Measurements from ENCODE around the gene ONECUT3. TPM values are rescaled to one million over a fixed set of nuclear protein-coding genes. Genes with fewer than 3 reads are reported as not detected.

Gene ONECUT3
- total and polyA plus RNA-seq, 9 donors: 0.01 to 0.05 (median 0.03) TPM; not detected in 3

DNA sequence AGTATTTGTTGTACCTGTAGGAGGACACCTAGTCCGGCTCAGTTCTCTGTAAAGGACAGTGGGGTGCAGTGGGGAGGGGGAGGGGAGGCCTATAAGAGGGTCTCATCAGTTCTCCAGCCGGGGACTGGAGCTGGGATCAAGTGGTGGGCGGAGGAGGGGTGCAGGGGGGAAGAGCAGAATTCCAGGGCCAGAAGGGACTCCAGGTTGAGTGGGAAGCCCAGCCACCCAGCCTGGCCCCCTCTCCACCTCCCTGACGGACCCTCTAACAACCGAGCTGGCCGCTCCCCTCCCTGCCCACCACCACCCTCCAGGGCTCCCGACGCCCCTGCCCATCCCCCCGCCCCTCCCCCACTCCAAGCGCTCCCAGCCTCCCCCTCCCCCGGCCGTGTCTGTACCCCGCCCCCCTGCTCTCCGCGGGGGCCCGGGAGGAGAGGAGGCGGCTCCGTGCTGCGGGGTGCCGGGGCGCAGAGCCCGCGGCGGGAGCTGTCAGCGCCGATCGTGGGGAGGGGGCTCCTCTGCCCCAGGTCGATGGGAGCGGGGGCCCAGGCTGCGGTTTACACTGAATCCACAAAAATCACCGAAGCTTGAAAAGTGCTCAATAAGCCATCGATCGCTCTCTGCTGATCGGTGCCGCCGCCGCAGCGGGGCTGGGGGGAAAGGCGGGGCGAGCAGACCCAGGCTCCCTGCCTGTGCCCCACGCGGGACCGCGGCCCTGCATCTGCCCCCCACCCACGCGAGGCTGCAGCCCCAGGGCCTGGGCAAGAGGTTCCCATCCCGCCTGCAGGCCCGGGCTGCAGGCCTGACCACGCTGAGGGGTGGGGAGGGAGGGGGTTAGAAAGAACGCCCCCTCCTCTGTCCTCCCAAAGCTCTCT is 34.6 kb upstream of the ONECUT3 start:
- no peak overlapping the region for H3K4me3 ChIP-seq (ENCODE audit: low read length)
- H3K9me3 ChIP-seq (replicated peaks; ENCODE audit: control insufficient read depth, low read depth, low read length): no peaks in the 10 kb centered on the region
- no peak overlapping the region for H3K27ac ChIP-seq (ENCODE audit: low read length)
- peaks cover 68% of the 10 kb centered on the region for H3K27me3 ChIP-seq (ENCODE audit: control insufficient read depth, insufficient read depth, low read length)
- WGBS (ENCODE audit: insufficient coverage): 2% methylated on average over 30 of the region's 50 CpGs
- no peaks in the 10 kb centered on the region for H3K4me1 ChIP-seq (ENCODE audit: control insufficient read depth, insufficient read depth, low read length)
- DNase-seq: no peak
- no peaks in the 10 kb centered on the region for H3K36me3 ChIP-seq (ENCODE audit: control insufficient read depth, insufficient read depth, low read length)

DNA sequence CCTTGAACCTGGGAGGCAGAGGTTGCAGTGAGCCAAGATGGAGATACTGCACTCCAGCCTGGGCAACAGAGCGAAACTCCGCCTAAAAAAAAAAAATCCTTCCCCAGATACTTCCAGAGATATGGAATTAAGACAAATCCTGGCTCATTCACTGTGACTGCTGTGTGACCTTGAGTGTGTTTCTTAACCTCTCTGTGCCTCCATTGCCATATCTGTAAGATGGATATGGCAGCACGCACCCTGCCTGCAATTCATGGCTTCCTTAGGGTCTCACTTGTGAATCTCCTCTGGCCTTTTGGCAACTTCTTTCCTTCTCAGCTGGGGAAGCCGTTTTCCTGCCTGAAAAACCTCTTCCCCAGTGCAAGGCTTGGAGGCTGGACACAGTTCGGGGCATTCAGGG is 33.8 kb upstream of the ONECUT3 start:
- Histone ChIP-seq H3K4me1 (ENCODE audit: control insufficient read depth, insufficient read depth, low read length) (no peaks in the 10 kb centered on the region), H3K36me3 (ENCODE audit: control insufficient read depth, insufficient read depth, low read length) (no peaks in the 10 kb centered on the region), H3K9me3 (replicated peaks; ENCODE audit: control insufficient read depth, low read depth, low read length) (no peaks in the 10 kb centered on the region), H3K4me3 (ENCODE audit: low read length) (no peak overlapping the region), H3K27ac (ENCODE audit: low read length) (no peak overlapping the region), H3K27me3 (ENCODE audit: control insufficient read depth, insufficient read depth, low read length) (peaks cover 68% of the 10 kb centered on the region)
- no peak for DNase-seq
- WGBS (ENCODE audit: insufficient coverage): 92% methylated on average over 2 of the region's 5 CpGs

- Histone ChIP-seq H3K9me3 (replicated peaks; ENCODE audit: control insufficient read depth, low read depth, low read length) (no peaks in the 10 kb centered on the region), H3K27ac (ENCODE audit: low read length) (no peak overlapping the region), H3K36me3 (ENCODE audit: control insufficient read depth, insufficient read depth, low read length) (no peaks in the 10 kb centered on the region), H3K27me3 (ENCODE audit: control insufficient read depth, insufficient read depth, low read length) (peaks cover 72% of the 10 kb centered on the region), H3K4me1 (ENCODE audit: control insufficient read depth, insufficient read depth, low read length) (peaks cover 1% of the 10 kb centered on the region), H3K4me3 (ENCODE audit: low read length) (no peak overlapping the region)
- no peak for DNase-seq
- WGBS (ENCODE audit: insufficient coverage): 36% methylated on average over 11 of the region's 14 CpGs
Measured at GRCh38 chr19:1720237-1720636, 33.1 kb upstream of the ONECUT3 start.

- Histone ChIP-seq H3K9me3 (replicated peaks; ENCODE audit: control insufficient read depth, low read depth, low read length) (no peaks in the 10 kb centered on the region), H3K4me3 (ENCODE audit: low read length) (peak overlapping the region; percentile 46), H3K27me3 (ENCODE audit: control insufficient read depth, insufficient read depth, low read length) (peaks cover 74% of the 10 kb centered on the region), H3K4me1 (ENCODE audit: control insufficient read depth, insufficient read depth, low read length) (peaks cover 8% of the 10 kb centered on the region), H3K36me3 (ENCODE audit: control insufficient read depth, insufficient read depth, low read length) (no peaks in the 10 kb centered on the region), H3K27ac (ENCODE audit: low read length) (no peak overlapping the region)
- 2% methylated on average over 81 of the region's 90 CpGs for WGBS (ENCODE audit: insufficient coverage)
- peak; percentile 79 for DNase-seq
Measured at GRCh38 chr19:1725100-1726064, 27.9 kb upstream of the ONECUT3 start.

GRCh38 chr19:1728816-1729567 is 24.3 kb upstream of the ONECUT3 start:
- no peak overlapping the region for H3K27ac ChIP-seq (ENCODE audit: low read length)
- no peak overlapping the region for H3K4me3 ChIP-seq (ENCODE audit: low read length)
- H3K9me3 ChIP-seq (replicated peaks; ENCODE audit: control insufficient read depth, low read depth, low read length): no peaks in the 10 kb centered on the region
- 87% methylated on average over 33 of the region's 33 CpGs for WGBS (ENCODE audit: insufficient coverage)
- H3K4me1 ChIP-seq (ENCODE audit: control insufficient read depth, insufficient read depth, low read length): peaks cover 8% of the 10 kb centered on the region
- H3K36me3 ChIP-seq (ENCODE audit: control insufficient read depth, insufficient read depth, low read length): no peaks in the 10 kb centered on the region
- peaks cover 81% of the 10 kb centered on the region for H3K27me3 ChIP-seq (ENCODE audit: control insufficient read depth, insufficient read depth, low read length)
- DNase-seq: no peak

- Histone ChIP-seq H3K4me3 (ENCODE audit: low read length) (no peak overlapping the region), H3K27ac (ENCODE audit: low read length) (no peak overlapping the region), H3K9me3 (replicated peaks; ENCODE audit: control insufficient read depth, low read depth, low read length) (no peaks in the 10 kb centered on the region), H3K36me3 (ENCODE audit: control insufficient read depth, insufficient read depth, low read length) (no peaks in the 10 kb centered on the region), H3K27me3 (ENCODE audit: control insufficient read depth, insufficient read depth, low read length) (peaks cover 86% of the 10 kb centered on the region), H3K4me1 (ENCODE audit: control insufficient read depth, insufficient read depth, low read length) (peaks cover 8% of the 10 kb centered on the region)
- WGBS (ENCODE audit: insufficient coverage): 88% methylated on average over 6 of the region's 19 CpGs
- DNase-seq: no peak
Measured at GRCh38 chr19:1729568-1729925, 23.8 kb upstream of the ONECUT3 start.

DNA sequence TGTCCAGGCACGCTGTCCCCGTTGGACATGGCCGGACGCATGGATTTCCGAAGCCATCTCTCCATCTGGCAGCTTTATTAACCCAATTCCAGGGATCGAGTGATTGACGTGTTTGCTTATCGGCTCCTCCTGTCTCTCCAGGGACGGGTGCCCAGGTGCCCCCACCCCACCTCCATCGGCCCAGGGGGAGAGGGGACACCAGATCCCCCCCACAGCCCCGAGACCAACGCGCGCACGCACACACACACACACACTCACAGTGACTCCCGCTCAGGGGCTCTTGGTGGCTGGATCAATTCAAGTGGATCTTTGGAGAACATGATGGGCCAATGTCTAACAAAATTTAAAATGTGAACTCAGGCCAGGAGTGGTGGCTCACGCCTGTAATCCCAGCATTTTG is 23.1 kb upstream of the ONECUT3 start:
- WGBS (ENCODE audit: insufficient coverage): 87% methylated on average over 5 of the region's 17 CpGs
- Histone ChIP-seq H3K4me1 (ENCODE audit: control insufficient read depth, insufficient read depth, low read length) (peaks cover 8% of the 10 kb centered on the region), H3K4me3 (ENCODE audit: low read length) (no peak overlapping the region), H3K9me3 (replicated peaks; ENCODE audit: control insufficient read depth, low read depth, low read length) (no peaks in the 10 kb centered on the region), H3K27me3 (ENCODE audit: control insufficient read depth, insufficient read depth, low read length) (peaks cover 86% of the 10 kb centered on the region), H3K36me3 (ENCODE audit: control insufficient read depth, insufficient read depth, low read length) (no peaks in the 10 kb centered on the region), H3K27ac (ENCODE audit: low read length) (no peak overlapping the region)
- DNase-seq: no peak

GRCh38 chr19:1734321-1734966 is 18.9 kb upstream of the ONECUT3 start:
- H3K9me3 ChIP-seq (replicated peaks; ENCODE audit: control insufficient read depth, low read depth, low read length): no peaks in the 10 kb centered on the region
- no peaks in the 10 kb centered on the region for H3K36me3 ChIP-seq (ENCODE audit: control insufficient read depth, insufficient read depth, low read length)
- no peak for DNase-seq
- H3K27ac ChIP-seq (ENCODE audit: low read length): no peak overlapping the region
- H3K4me1 ChIP-seq (ENCODE audit: control insufficient read depth, insufficient read depth, low read length): no peaks in the 10 kb centered on the region
- 15% methylated on average over 18 of the region's 28 CpGs for WGBS (ENCODE audit: insufficient coverage)
- H3K4me3 ChIP-seq (ENCODE audit: low read length): no peak overlapping the region
- peaks cover 76% of the 10 kb centered on the region for H3K27me3 ChIP-seq (ENCODE audit: control insufficient read depth, insufficient read depth, low read length)

DNA sequence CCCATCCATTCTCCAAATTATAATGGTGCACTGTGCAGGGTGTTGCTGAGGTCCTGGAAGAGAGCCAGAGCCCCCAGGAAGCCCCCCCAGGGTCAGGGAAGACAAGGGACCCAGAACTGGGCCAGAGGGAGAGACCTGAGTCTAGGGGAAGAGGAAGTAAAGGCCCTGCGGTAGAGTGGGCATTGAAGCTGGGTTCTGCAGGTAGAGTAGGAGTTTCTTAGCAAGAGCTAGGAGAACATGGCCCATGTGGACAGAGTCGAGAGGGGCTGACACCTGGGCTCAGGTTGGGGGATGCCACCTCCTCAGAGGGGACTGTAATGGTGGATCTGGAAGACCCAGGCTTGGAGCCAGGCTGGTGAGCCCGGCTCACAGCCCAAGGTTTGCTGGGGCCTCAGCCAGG is 17.0 kb upstream of the ONECUT3 start:
- Histone ChIP-seq H3K9me3 (replicated peaks; ENCODE audit: control insufficient read depth, low read depth, low read length) (peaks cover 3% of the 10 kb centered on the region), H3K27ac (ENCODE audit: low read length) (no peak overlapping the region), H3K4me3 (ENCODE audit: low read length) (no peak overlapping the region), H3K36me3 (ENCODE audit: control insufficient read depth, insufficient read depth, low read length) (no peaks in the 10 kb centered on the region), H3K27me3 (ENCODE audit: control insufficient read depth, insufficient read depth, low read length) (peaks cover 73% of the 10 kb centered on the region), H3K4me1 (ENCODE audit: control insufficient read depth, insufficient read depth, low read length) (no peaks in the 10 kb centered on the region)
- DNase-seq: no peak
- 63% methylated on average over 2 of the region's 3 CpGs for WGBS (ENCODE audit: insufficient coverage)
